Karpas-422 (cell line): Measurements from ENCODE around the gene TCF7. TPM values are rescaled to one million over a fixed set of nuclear protein-coding genes. Genes with fewer than 3 reads are reported as not detected.

Experiments
- DNase-seq: peaks from one replicate; pipeline ENCODE4 v3.0.0-alpha.2; 2015
- H2AFZ ChIP-seq: fragments of 200-600 bp; sonication (generic); 2 replicates; pipeline ENCODE4 v1.6.1; 2014; ENCODE audit warnings: antibody characterized with exemption, low read length, mixed read lengths
- H3K27ac ChIP-seq: fragments of 200-600 bp; sonication (generic); 2 replicates; pipeline ENCODE4 v1.5.1; 2014; ENCODE audit warnings: mild to moderate bottlenecking, low read length, moderate library complexity
- H3K27me3 ChIP-seq: fragments of 200-600 bp; sonication (generic); 2 replicates; pipeline ENCODE4 v1.6.1; 2014; ENCODE audit warnings: low read length, mixed read lengths
- H3K36me3 ChIP-seq: fragments of 200-600 bp; sonication (generic); 2 replicates; pipeline ENCODE4 v1.6.1; 2014; ENCODE audit warnings: low read length, mixed read lengths; ENCODE audit not compliant: insufficient read depth
- H3K4me1 ChIP-seq: fragments of 200-600 bp; sonication (generic); 2 replicates; pipeline ENCODE4 v1.6.1; 2014; ENCODE audit warnings: mild to moderate bottlenecking, low read length, mixed read lengths
- H3K4me2 ChIP-seq: fragments of 200-600 bp; sonication (generic); 2 replicates; pipeline ENCODE4 v1.6.1; 2014; ENCODE audit warnings: low read length, low read depth, mild to moderate bottlenecking; ENCODE audit not compliant: poor library complexity, severe bottlenecking
- H3K4me3 ChIP-seq: fragments of 200-600 bp; sonication (generic); 2 replicates; pipeline ENCODE4 v1.5.1; 2014; ENCODE audit warnings: mild to moderate bottlenecking, antibody characterized with exemption, low read length, mixed read lengths
- H3K79me2 ChIP-seq: fragments of 200-600 bp; sonication (generic); 2 replicates; pipeline ENCODE4 v1.6.1; 2014; ENCODE audit warnings: mild to moderate bottlenecking, low read length, mixed read lengths
- H3K9ac ChIP-seq: fragments of 200-600 bp; sonication (generic); 2 replicates; pipeline ENCODE4 v1.6.0; 2014; ENCODE audit warnings: low read length
- H3K9me2 ChIP-seq: fragments of 200-600 bp; sonication (generic), shearing (Covaris generic); replicated peaks from 2 replicates; pipeline ENCODE4 v1.6.0; 2014; ENCODE audit warnings: mild to moderate bottlenecking, low read length, moderate library complexity; ENCODE audit not compliant: insufficient read depth
- H3K9me3 ChIP-seq: fragments of 300-700, 200-600 bp; sonication (generic); 2 replicates; pipeline ENCODE4 v1.6.1; 2014; ENCODE audit warnings: low read length, mixed read lengths
- H4K20me1 ChIP-seq: fragments of 200-600 bp; sonication (generic); 2 replicates; pipeline ENCODE4 v1.6.1; 2014; ENCODE audit warnings: mild to moderate bottlenecking, antibody characterized with exemption, low read length, low read depth; ENCODE audit not compliant: insufficient read depth
- total RNA-seq: library from RNA; depleted of rRNA; stranded (reverse); fragments of >200 nt; shearing (Covaris generic); gene quantifications from 2 replicates; pipeline ENCODE4 v1.2.3, GENCODE V29; 2014; ENCODE audit warnings: low replicate concordance

The TCF7 gene
- total RNA-seq, 1 experiment from 2014 or later, result not detected

DNA sequence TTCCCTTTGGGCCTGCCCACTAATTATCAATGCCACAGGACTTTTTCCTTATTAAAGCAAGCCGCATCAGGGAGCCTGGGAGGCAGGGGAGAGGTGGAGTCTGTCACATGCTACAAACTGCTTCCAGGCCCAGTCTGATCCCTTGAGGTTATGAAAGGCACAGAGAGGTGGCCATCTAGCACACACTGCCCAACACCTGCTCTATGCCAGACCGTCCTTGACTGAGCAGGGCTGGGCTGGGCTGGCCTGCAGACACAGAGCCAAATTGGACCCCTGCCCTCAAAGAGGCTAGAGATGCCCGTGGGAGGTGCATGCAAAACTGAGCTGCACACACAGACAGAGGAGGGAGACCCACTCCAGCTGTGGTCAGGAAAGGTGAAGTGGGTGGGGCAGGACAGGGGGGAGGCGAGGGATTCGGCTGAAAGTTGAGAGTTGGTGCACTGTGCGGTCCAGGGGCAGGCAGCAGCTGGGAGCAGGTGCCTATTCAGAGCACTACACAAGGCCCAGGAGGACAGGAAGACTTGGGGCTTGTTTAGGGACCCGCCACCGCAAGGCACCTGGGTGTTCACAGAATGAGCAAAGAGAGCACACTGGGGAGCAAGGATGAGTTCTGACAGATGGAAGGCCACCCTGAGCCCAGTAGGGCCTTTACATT is 36.4 kb upstream of the TCF7 start:
- H3K4me1 ChIP-seq, result no peaks in the 10 kb centered on the region
- H3K36me3 ChIP-seq, result no peaks in the 10 kb centered on the region
- H3K4me2 ChIP-seq, result no peak overlapping the region
- no peaks in the 10 kb centered on the region for H3K27me3 ChIP-seq
- no peak overlapping the region for H3K4me3 ChIP-seq
- H3K9ac ChIP-seq, result no peak overlapping the region
- H3K9me2 ChIP-seq, result no peaks in the 10 kb centered on the region
- H3K79me2 ChIP-seq, result no peaks in the 10 kb centered on the region
- no peak for DNase-seq
- H3K27ac ChIP-seq, result no peak overlapping the region
- no peaks in the 10 kb centered on the region for H3K9me3 ChIP-seq
- no peaks in the 10 kb centered on the region for H4K20me1 ChIP-seq
- no peak overlapping the region for H2AFZ ChIP-seq

GRCh38 chr5:134079748-134080581 is 34.5 kb upstream of the TCF7 start:
- Histone ChIP-seq H2AFZ (no peak overlapping the region), H3K27me3 (no peaks in the 10 kb centered on the region), H3K9ac (no peak overlapping the region), H3K4me2 (no peak overlapping the region), H3K4me1 (no peaks in the 10 kb centered on the region), H3K9me2 (no peaks in the 10 kb centered on the region), H3K36me3 (no peaks in the 10 kb centered on the region), H3K9me3 (no peaks in the 10 kb centered on the region), H3K27ac (no peak overlapping the region), H4K20me1 (no peaks in the 10 kb centered on the region), H3K79me2 (no peaks in the 10 kb centered on the region), H3K4me3 (no peak overlapping the region)
- DNase-seq, result no peak

DNA sequence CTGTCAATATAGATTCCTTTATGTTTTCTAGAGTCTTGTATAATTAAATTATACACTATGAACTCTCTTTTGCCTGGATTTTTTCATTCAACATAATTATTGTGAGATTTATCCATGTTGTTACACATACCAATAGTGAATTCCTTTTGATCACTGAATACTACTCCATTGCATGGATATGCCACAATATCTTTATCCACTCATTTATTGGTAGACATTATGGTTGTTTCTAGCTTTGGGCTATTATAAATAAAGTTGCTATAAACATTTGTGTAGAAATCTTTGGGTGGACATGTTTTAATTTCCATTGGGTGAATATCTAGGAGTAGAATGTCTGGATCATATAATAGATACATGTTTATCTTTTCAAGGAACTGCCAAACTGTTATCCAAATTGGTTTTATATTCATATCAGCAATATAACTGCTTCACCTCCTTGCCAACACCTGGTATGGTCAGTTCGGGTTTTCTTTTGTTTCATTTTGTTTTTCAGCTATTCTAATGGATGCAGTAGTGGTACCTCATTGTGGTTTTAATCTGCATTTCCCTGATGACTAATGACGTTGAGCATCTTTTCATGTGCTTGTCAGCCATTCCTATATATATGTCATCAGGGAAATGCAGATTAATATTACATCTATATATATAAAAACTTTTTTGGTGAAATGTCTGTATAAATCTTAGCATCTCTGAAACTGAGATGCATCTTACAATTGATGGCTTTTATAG is 32.1 kb upstream of the TCF7 start:
- H3K27me3 ChIP-seq, result no peaks in the 10 kb centered on the region
- H3K9me3 ChIP-seq, result no peaks in the 10 kb centered on the region
- H3K27ac ChIP-seq, result no peak overlapping the region
- H4K20me1 ChIP-seq, result no peaks in the 10 kb centered on the region
- H3K36me3 ChIP-seq, result no peaks in the 10 kb centered on the region
- H3K79me2 ChIP-seq, result no peaks in the 10 kb centered on the region
- H2AFZ ChIP-seq, result no peak overlapping the region
- no peak overlapping the region for H3K4me3 ChIP-seq
- H3K9me2 ChIP-seq, result no peaks in the 10 kb centered on the region
- H3K4me1 ChIP-seq, result no peaks in the 10 kb centered on the region
- H3K4me2 ChIP-seq, result no peak overlapping the region
- DNase-seq, result no peak
- H3K9ac ChIP-seq, result no peak overlapping the region

GRCh38 chr5:134083517-134083916 is 31.0 kb upstream of the TCF7 start:
- Histone ChIP-seq H3K9ac (no peak overlapping the region), H3K4me1 (no peaks in the 10 kb centered on the region), H3K9me3 (no peaks in the 10 kb centered on the region), H3K4me2 (no peak overlapping the region), H2AFZ (no peak overlapping the region), H3K27ac (no peak overlapping the region), H3K36me3 (no peaks in the 10 kb centered on the region), H4K20me1 (no peaks in the 10 kb centered on the region), H3K79me2 (no peaks in the 10 kb centered on the region), H3K4me3 (no peak overlapping the region), H3K9me2 (no peaks in the 10 kb centered on the region), H3K27me3 (no peaks in the 10 kb centered on the region)
- no peak for DNase-seq

DNA sequence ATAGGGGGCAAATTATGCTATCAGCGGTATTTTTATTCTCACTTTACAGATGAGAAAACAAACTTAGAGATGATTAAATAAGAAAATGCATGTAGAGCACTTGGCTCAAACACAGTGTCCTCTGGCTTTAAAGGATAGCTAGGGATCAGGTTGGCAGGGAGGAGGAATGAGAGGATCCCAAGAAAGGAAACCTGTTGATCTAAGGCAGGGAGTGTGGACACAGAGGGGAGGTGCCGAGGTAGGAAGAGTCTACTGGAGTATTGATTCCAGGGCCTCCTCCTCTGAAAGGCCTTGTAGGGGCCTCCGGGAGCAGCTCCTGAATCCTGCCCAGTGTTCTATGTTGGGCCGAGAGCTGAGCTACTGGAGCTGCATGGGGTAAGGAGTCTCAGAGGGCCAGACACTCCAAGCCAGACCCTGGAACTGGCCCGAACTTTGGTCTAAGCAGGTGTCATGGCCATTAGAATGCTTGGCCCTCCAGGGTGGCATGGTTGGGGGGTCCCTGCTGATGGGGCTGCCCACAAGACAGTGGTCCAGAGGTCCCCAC is 30.4 kb upstream of the TCF7 start:
- no peaks in the 10 kb centered on the region for H3K9me3 ChIP-seq
- H3K79me2 ChIP-seq, result no peaks in the 10 kb centered on the region
- H3K4me1 ChIP-seq, result no peaks in the 10 kb centered on the region
- no peak for DNase-seq
- no peaks in the 10 kb centered on the region for H4K20me1 ChIP-seq
- no peak overlapping the region for H2AFZ ChIP-seq
- no peak overlapping the region for H3K4me2 ChIP-seq
- no peaks in the 10 kb centered on the region for H3K27me3 ChIP-seq
- no peak overlapping the region for H3K4me3 ChIP-seq
- no peaks in the 10 kb centered on the region for H3K36me3 ChIP-seq
- no peak overlapping the region for H3K27ac ChIP-seq
- no peaks in the 10 kb centered on the region for H3K9me2 ChIP-seq
- H3K9ac ChIP-seq, result no peak overlapping the region

DNA sequence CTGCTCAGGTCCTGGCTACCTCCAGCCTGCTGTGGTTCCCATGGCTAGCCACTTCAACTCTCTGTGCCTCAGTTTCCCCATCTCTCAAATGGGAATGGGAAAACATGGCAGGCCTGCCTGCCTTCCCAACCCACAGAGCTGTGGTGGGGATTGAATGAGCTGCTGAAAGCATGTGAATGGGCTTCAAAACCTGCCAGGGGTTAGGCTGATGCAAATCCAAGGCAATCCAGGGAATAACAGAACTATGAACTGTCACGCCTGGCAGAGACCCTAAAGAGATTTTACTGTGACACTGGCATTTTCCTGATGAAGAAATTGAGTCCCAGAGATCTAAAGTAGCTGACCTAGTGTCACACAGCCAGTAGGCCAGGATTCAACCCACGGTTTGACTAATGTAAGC is 29.9 kb upstream of the TCF7 start:
- no peak for DNase-seq
- no peaks in the 10 kb centered on the region for H3K27me3 ChIP-seq
- no peaks in the 10 kb centered on the region for H4K20me1 ChIP-seq
- H3K4me2 ChIP-seq, result no peak overlapping the region
- H2AFZ ChIP-seq, result no peak overlapping the region
- no peaks in the 10 kb centered on the region for H3K9me3 ChIP-seq
- no peak overlapping the region for H3K4me3 ChIP-seq
- no peak overlapping the region for H3K9ac ChIP-seq
- no peaks in the 10 kb centered on the region for H3K79me2 ChIP-seq
- H3K9me2 ChIP-seq, result no peaks in the 10 kb centered on the region
- no peak overlapping the region for H3K27ac ChIP-seq
- no peaks in the 10 kb centered on the region for H3K36me3 ChIP-seq
- H3K4me1 ChIP-seq, result no peaks in the 10 kb centered on the region

DNA sequence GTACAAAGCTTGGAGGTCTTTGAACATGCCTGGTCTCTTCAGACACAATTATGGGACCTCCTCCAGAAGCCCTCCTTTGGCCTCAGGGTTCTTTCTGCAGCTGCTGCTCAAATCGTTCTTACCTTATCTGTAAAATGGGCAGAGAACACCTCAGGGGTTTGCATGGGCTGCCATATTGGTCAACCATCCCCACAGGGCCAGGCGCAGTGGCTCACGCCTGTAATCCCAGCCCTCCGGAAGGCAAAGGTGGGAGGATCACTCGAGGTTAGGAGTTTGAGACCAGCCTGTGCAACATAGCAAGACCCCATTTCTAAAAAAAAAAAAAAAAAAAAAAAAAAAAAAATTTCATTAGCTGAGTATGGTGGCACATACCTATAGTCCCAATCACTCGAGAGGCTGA is 29.1 kb upstream of the TCF7 start:
- DNase-seq, result no peak
- no peaks in the 10 kb centered on the region for H3K79me2 ChIP-seq
- H2AFZ ChIP-seq, result no peak overlapping the region
- H3K4me3 ChIP-seq, result no peak overlapping the region
- H3K4me2 ChIP-seq, result no peak overlapping the region
- no peaks in the 10 kb centered on the region for H3K9me2 ChIP-seq
- no peak overlapping the region for H3K9ac ChIP-seq
- H3K27me3 ChIP-seq, result no peaks in the 10 kb centered on the region
- no peaks in the 10 kb centered on the region for H3K9me3 ChIP-seq
- H3K36me3 ChIP-seq, result no peaks in the 10 kb centered on the region
- H3K27ac ChIP-seq, result no peak overlapping the region
- no peaks in the 10 kb centered on the region for H4K20me1 ChIP-seq
- no peaks in the 10 kb centered on the region for H3K4me1 ChIP-seq
